ENCODE measurements around the gene HLCS.
A peak's percentile ranks its signal among the peaks of the same experiment; 100 is the strongest.

HLCS gene

GRCh38 chr21:36766511-36766910, 200.0 kb downstream of the HLCS start:
- DNase-seq: no peak

- no peak for DNase-seq
Measured at GRCh38 chr21:36765229-36765628, 201.2 kb downstream of the HLCS start.

- no peak for DNase-seq
Measured at GRCh38 chr21:36763305-36763704, 203.2 kb downstream of the HLCS start.

GRCh38 chr21:36762642-36763041, 203.8 kb downstream of the HLCS start:
- no peak for DNase-seq

- no peak for DNase-seq
Measured at GRCh38 chr21:36761685-36762084, 204.8 kb downstream of the HLCS start.

GRCh38 chr21:36759348-36760083, 207.0 kb downstream of the HLCS start:
- DNase-seq: no peak

GRCh38 chr21:36757196-36757595, 209.3 kb downstream of the HLCS start:
- no peak for DNase-seq

GRCh38 chr21:36756527-36756926, 209.9 kb downstream of the HLCS start:
- no peak for DNase-seq

GRCh38 chr21:36754241-36754898, 212.1 kb downstream of the HLCS start:
- DNase-seq: no peak

GRCh38 chr21:36753556-36753955, 212.9 kb downstream of the HLCS start:
- DNase-seq: no peak

GRCh38 chr21:36751383-36751782, 215.1 kb downstream of the HLCS start:
- DNase-seq: no peak

- no peak for DNase-seq
Measured at GRCh38 chr21:36750576-36750959, 215.9 kb downstream of the HLCS start.

GRCh38 chr21:36749935-36750575, 216.4 kb downstream of the HLCS start:
- no peak for DNase-seq

GRCh38 chr21:36747815-36748383, 218.6 kb downstream of the HLCS start:
- peak; percentile 84 for DNase-seq

- no peak for DNase-seq
Measured at GRCh38 chr21:36747041-36747814, 219.2 kb downstream of the HLCS start.

GRCh38 chr21:36745459-36745858, 221.0 kb downstream of the HLCS start:
- no peak for DNase-seq

- no peak for DNase-seq
Measured at GRCh38 chr21:36744560-36745231, 221.8 kb downstream of the HLCS start.

- no peak for DNase-seq
Measured at GRCh38 chr21:36744190-36744559, 222.3 kb downstream of the HLCS start.

GRCh38 chr21:36743446-36743845, 223.0 kb downstream of the HLCS start:
- DNase-seq: no peak

GRCh38 chr21:36743008-36743407, 223.5 kb downstream of the HLCS start:
- no peak for DNase-seq

GRCh38 chr21:36741506-36741905, 225.0 kb downstream of the HLCS start:
- DNase-seq: no peak

GRCh38 chr21:36738489-36739126, 227.9 kb downstream of the HLCS start:
- DNase-seq: no peak

Measured in activated CD8-positive, alpha-beta memory T cell treated with anti-CD3 and anti-CD28 coated beads, Interleukin-2, amount 50 U/mL, for 48 hours (primary cell).